DMS153 treated with DMSO at 0.1 percent for 48 hours (cell line): ENCODE results near the gene SRGAP2C.
"Not testable (repeated sequence)": the region's sequence is repeated elsewhere in the genome, so short reads cannot be mapped to it uniquely, and the experiment has no call there.

Experiments used
- DNase-seq: peaks from one replicate; lab custom pipeline; 2025; ENCODE audit not compliant: unreplicated experiment; lab: John Stamatoyannopoulos, UW

SRGAP2C gene

DNA sequence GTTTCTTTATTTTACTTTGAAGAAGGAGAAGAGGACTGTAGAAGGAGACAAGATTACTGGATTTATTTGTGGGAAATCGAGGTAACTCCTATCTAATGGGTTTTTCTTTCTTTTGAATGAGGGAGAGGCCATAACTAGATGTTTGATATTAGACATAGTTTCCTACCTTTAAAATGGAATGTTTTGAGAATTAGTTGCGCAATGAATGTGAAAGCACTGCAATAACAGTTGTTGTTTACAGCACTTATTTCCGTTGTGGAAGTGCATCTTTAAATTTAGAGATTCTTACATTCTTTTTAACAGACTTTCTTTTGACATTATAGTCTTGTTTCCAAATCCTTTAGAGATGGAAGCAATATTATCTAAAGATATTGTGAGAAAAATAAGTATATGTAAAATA lies 229.0 kb downstream of the SRGAP2C start:
- no peak for DNase-seq

DNA sequence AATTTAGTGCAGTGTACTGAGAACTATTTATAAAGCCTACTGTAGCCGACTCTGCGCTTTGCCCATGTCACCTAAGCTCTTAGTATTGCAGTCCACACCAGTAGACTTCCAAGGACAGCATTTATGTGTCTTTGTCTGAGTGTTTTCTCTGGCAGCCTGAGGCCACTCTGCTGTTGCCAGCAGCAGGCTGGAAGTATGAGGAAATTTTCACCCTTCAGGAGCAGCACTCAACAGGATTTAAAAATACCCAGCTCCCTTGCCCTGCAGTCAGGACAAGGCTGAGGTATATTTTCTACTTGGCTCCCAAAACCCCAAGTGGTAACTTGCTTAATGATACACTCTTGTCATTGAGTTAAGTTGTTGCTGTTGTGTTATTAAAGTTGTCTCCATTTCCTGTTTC lies 230.1 kb downstream of the SRGAP2C start:
- DNase-seq = no peak

DNA sequence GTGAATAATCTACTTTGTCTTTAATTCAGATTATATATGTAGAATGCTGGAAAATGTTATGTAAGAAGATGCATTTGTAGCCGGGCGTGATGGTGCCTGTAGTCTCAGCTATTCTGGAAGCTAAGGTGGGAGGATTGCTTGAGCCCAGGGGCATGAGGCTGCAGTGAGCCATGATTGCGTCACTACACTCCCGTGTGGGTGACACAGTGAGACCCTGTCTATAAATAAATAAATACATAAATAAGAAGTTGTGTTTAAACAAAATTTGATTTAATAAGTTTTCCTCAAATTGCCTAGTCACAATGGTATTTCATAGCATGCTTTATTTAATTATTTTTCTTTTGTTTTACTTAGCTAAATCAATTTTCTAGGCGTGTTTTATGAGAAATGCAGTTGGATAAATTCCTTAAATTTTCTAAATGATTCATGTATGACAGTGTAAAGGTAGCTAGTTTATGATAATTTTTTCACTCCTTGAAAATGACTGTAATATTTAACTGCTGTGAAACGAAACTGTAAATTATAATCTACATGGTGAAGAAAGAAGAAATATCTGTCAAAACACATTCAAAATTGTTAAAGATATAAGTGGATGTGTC lies 232.6 kb downstream of the SRGAP2C start:
- no peak for DNase-seq

GRCh38 chr1:121418369-121419049 lies 233.7 kb downstream of the SRGAP2C start:
- DNase-seq = no peak

- DNase-seq = not testable (repeated sequence)
These were observed 234.4 kb downstream of the SRGAP2C start for GRCh38 chr1:121419050-121419615.

DNA sequence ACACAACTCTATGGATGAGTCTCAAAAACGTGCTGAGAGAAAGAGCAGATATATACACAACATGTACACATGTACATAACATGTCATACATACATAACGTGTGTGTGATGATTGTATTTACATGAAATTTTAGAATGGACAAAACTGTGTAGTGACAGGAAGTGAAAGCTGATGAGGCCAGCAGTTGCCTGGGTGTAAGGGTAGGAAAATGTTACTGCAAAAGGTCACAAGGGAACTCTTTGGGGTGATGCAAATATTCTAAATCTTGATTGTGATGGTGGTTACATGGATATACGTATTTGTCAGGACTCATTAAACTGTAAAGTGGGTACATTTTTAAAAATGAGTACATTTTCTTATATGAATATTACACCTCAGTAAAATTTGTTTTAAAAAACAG lies 236.7 kb downstream of the SRGAP2C start:
- DNase-seq = not testable (repeated sequence)

DNA sequence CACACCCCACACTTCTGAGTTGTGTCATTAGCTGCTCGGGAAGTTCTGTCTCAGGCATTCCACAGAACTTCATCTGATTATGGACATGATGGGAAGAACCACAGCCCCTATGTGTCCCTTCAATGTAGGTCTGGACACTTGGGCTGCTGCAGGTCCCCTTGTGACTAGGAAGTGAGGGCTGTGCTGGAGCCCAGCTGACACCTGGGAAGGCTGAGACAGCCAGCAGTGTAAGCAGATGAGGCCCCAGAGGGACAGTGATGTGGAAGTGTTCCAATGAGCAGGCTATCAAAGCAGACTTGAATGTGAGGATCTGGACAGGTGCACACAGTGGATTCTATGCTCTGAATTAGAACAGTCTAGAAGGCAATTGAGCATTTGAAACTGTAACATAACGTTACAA lies 239.2 kb downstream of the SRGAP2C start:
- DNase-seq = not testable (repeated sequence)

GRCh38 chr1:121433517-121433916 lies 248.7 kb downstream of the SRGAP2C start:
- not testable (repeated sequence) for DNase-seq

- DNase-seq = not testable (repeated sequence)
These were observed 254.1 kb downstream of the SRGAP2C start for GRCh38 chr1:121438862-121439261.

- DNase-seq = no peak
These were observed 256.2 kb downstream of the SRGAP2C start for GRCh38 chr1:121440993-121441392.
